GM13976 (cell line): ENCODE data around the gene MVD.
"Not testable (repeated sequence)": the region's sequence is repeated elsewhere in the genome, so short reads cannot be mapped to it uniquely, and the experiment has no call there.

Experiments used
- DNase-seq: peaks from one replicate; pipeline ENCODE4 v3.0.0; 2012; ENCODE audit warnings: low spot score
- in situ Hi-C: fragments of 300-500 bp; cut with MboI; formaldehyde crosslinking; loops from one replicate; pipeline ENCODE4 v1.12.0; 2022; ENCODE audit warnings: low sequenced_read_pairs, mixed read lengths, inconsistent platforms; ENCODE audit not compliant: unreplicated experiment
- TF ChIP-seq, protein P1 (sequence below): IDR thresholded peaks from 2 replicates; pipeline ENCODE4 v1.5.1; 2012; ENCODE audit warnings: borderline replicate concordance, mild to moderate bottlenecking; ENCODE audit not compliant: insufficient read depth; ENCODE audit errors: extremely low read depth, missing control alignments, control extremely low read depth

Gene MVD

GRCh38 chr16:88613911-88614817 lies 48.7 kb downstream of the MVD start:
- no peak for DNase-seq
- in situ Hi-C loops: no loop called here
- TF ChIP-seq, protein P1, sequence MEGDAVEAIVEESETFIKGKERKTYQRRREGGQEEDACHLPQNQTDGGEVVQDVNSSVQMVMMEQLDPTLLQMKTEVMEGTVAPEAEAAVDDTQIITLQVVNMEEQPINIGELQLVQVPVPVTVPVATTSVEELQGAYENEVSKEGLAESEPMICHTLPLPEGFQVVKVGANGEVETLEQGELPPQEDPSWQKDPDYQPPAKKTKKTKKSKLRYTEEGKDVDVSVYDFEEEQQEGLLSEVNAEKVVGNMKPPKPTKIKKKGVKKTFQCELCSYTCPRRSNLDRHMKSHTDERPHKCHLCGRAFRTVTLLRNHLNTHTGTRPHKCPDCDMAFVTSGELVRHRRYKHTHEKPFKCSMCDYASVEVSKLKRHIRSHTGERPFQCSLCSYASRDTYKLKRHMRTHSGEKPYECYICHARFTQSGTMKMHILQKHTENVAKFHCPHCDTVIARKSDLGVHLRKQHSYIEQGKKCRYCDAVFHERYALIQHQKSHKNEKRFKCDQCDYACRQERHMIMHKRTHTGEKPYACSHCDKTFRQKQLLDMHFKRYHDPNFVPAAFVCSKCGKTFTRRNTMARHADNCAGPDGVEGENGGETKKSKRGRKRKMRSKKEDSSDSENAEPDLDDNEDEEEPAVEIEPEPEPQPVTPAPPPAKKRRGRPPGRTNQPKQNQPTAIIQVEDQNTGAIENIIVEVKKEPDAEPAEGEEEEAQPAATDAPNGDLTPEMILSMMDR: no peak

GRCh38 chr16:88613293-88613692 lies 49.6 kb downstream of the MVD start:
- TF ChIP-seq, protein P1: no peak
- DNase-seq: no peak
- in situ Hi-C loops: no loop called here

DNA sequence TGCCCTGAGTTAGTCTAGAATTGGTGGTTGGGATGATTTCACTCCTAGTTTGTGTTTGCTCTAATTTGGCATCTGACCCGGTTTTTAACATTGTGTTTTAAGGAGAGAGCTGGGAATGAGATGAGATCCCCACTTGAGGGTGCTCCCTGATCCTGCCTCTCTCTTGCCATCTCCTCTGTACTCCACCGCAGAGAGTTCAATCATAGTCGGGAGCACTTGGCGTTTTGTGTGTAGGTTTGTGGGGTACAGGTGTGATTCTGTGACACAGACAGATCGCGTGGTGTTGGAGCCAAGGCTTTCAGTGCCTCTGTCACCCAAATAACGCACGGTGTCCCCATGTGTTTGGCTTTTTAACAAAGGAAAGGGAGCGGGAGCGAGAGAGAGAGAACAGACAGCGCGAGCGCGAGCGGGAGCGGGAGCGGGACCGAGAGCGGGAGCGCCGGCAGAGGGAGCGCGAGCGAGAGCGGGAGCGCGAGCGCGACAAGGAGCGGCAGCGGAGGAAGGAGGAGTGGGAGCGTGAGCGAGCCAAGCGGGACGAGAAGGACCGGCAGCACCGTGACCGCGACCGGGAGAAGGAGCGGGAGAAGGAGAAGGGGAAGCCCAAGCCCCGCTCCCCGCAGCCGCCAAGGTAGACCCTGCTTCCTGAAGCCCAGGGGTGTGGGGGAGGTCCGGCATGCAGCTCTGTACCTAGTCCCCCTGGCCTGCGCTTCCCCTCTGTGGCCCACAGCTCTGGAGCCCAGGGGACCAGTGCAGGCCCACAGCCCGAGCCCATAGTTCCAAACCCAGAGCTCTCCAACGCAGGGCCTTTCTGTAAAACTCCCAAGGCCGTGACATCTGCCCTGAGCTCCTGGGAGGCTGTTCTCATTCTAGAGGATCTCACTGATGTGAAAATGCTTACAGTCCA lies 51.7 kb downstream of the MVD start:
- DNase-seq: no peak
- in situ Hi-C loops: no loop called here
- TF ChIP-seq, protein P1: no peak

DNA sequence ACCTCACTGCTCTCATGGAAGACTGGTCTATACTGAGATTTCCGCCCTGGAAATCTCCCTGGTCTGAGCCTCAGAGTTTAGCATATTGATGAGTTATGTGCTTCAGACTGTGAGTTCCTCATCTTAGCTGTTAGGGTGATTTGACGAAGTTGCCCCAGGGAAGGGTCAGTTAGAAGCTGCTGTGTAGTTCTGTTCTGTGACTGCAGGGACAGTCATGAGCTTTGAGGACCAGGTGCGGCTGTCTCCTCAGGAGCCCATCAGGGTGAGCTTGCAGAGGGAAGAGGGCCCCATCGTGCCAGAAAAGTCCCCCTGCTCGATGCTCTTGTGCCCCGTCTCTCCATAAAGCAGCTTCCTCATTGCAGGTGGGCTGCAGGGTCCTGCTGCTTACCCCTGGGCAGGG lies 52.8 kb downstream of the MVD start:
- DNase-seq: no peak
- in situ Hi-C loops: no loop called here
- TF ChIP-seq, protein P1: no peak

DNA sequence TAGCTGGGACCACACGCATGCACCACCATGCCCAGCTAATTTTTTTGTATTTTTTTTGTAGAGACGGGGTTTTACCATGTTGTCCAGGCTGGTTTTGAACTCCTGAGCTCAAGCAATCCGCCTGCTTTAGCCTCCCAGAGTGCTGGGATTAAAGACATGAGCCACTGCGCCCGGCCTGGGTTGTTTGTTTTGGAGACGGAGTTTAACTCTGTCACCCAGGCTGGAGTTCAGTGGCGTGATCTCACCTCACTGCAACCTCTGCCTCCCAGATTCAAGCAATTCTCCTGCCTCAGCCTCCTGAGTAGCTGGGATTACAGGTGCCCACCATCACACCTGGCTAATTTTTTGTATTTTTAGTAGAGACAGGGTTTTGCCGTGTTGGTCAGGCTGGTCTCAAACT lies 53.5 kb downstream of the MVD start:
- in situ Hi-C loops, DNase-seq: not testable (repeated sequence)

- no peak for DNase-seq
- TF ChIP-seq, protein P1: no peak
- in situ Hi-C loops: no loop called here
Measured at GRCh38 chr16:88608076-88608475, 54.8 kb downstream of the MVD start.
